ENCODE data around the gene JPT1. TPM values are rescaled to one million over a fixed set of nuclear protein-coding genes. Genes with fewer than 3 reads are reported as not detected.

JPT1 gene
- 49.1 and 67.8 TPM in 2 replicates for polyA plus RNA-seq

GRCh38 chr17:75154195-75155106 is at the start of gene JPT1:
TSS of gene JPT1 (minus strand) at chr17:75154512. CDS start at chr17:75154397, 115 bp downstream.

GRCh38 chr17:75182569-75183436 is 28.5 kb upstream of the JPT1 start, which contains the start of gene SUMO2:
TSS of gene SUMO2 (minus strand) at chr17:75182959. CDS start at chr17:75182834, 125 bp downstream.

GRCh38 chr17:75131278-75132017 is 22.9 kb downstream of the JPT1 start, which contains the start of gene NT5C:
TSS of gene NT5C (minus strand) at chr17:75131742. CDS start at chr17:75131707, 35 bp downstream.

GRCh38 chr17:75109407-75110233 is 44.7 kb downstream of the JPT1 start, which contains the start of gene ARMC7:
TSS of gene ARMC7 (plus strand) at chr17:75109969. CDS start at chr17:75110289, 320 bp downstream.

GRCh38 chr17:75087558-75088453 is 66.5 kb downstream of the JPT1 start, which contains the start of gene SLC16A5:
TSS of gene SLC16A5 (plus strand) at chr17:75087954. CDS start at chr17:75093637, 5,683 bp downstream.

Other genes starting within 250 kb of the JPT1 start
- not detected in 2 replicates for gene USH1G, start 231.3 kb downstream of the JPT1 start, polyA plus RNA-seq
- 0.27 TPM in 1 of 2 replicates, not detected in the other for gene OTOP2, start 230.2 kb downstream of the JPT1 start, polyA plus RNA-seq
- not detected in 2 replicates for gene OTOP3, start 218.6 kb downstream of the JPT1 start, polyA plus RNA-seq
- 5.6 and 10.2 TPM in 2 replicates for gene HID1, start 181.8 kb downstream of the JPT1 start, polyA plus RNA-seq
- 7.2 and 13.0 TPM in 2 replicates for gene CDR2L, start 166.9 kb downstream of the JPT1 start, polyA plus RNA-seq
- gene MRPL58, start 141.8 kb downstream of the JPT1 start, polyA plus RNA-seq, result 26.4 and 34.8 TPM in 2 replicates
- gene ATP5PD, start 107.5 kb downstream of the JPT1 start, polyA plus RNA-seq, result 1,868 and 2,230 TPM in 2 replicates
- 22.1 and 31.1 TPM in 2 replicates for gene KCTD2, start 107.3 kb downstream of the JPT1 start, polyA plus RNA-seq
- gene SLC16A5, start 66.6 kb downstream of the JPT1 start, polyA plus RNA-seq, result not detected in 2 replicates
- gene ARMC7, start 44.5 kb downstream of the JPT1 start, polyA plus RNA-seq, result 1.4 and 2.4 TPM in 2 replicates
- 4.3 and 4.7 TPM in 2 replicates for gene NT5C, start 22.8 kb downstream of the JPT1 start, polyA plus RNA-seq
- gene SUMO2, start 28.4 kb upstream of the JPT1 start, polyA plus RNA-seq, result 301 and 548 TPM in 2 replicates
- 11.8 and 23.0 TPM in 2 replicates for gene NUP85, start 51.2 kb upstream of the JPT1 start, polyA plus RNA-seq
- 9.1 and 10.0 TPM in 2 replicates for gene GGA3, start 107.1 kb upstream of the JPT1 start, polyA plus RNA-seq
- gene MRPS7, start 107.4 kb upstream of the JPT1 start, polyA plus RNA-seq, result 64.4 and 95.0 TPM in 2 replicates
- gene MIF4GD, start 116.7 kb upstream of the JPT1 start, polyA plus RNA-seq, result 3.8 and 7.1 TPM in 2 replicates
- gene SLC25A19, start 134.9 kb upstream of the JPT1 start, polyA plus RNA-seq, result 5.8 and 8.1 TPM in 2 replicates